IPS DF 19.7 (cell line): ENCODE data around the gene PRC1.
"Not testable (repeated sequence)": the region's sequence is repeated elsewhere in the genome, so short reads cannot be mapped to it uniquely, and the experiment has no call there.

ENCODE experiments used
- DNase-seq: peaks from one replicate; pipeline ENCODE4 v3.0.0-alpha.2; 2013; ENCODE audit warnings: low read depth, low spot score

The PRC1 gene

DNA sequence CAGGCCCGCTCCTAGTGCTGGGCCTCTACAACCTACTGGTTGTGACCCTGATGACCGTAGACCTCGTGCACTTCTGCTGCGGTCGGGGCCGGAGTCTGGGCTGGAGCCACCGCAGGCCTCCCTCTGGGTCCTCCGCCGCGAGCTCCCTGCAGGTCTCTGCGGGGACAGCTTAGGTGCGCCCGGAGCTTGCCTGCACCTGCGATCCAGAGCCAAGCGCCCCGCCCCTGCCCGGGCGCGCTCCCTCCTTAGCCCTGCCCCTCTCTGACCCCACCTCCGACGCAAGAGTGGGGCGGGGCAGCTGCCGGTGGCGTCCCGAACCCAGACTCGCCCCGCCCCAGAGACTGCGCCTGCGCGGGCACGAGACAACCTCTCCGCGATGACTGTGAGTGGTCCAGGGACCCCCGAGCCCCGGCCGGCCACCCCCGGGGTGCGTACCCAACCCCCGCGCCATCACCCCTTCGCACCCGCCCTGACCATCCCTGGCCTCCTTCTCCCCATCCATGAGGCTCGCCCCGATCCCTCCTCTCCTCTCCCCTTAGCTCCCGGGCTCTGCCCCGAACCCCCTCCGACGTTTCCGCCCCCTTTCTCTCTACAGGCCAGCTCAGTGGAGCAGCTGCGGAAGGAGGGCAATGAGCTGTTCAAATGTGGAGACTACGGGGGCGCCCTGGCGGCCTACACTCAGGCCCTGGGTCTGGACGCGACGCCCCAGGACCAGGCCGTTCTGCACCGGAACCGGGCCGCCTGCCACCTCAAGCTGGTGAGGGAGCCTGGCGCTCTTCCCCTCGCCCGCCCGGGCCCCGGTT is 59.2 kb downstream of the PRC1 start, which contains the start of gene UNC45A:
Gene UNC45A (plus strand): TSS at position 337 of the 803 bp plus-strand sequence. CDS start 40 bp downstream, at position 377.
- DNase-seq: no peak

DNA sequence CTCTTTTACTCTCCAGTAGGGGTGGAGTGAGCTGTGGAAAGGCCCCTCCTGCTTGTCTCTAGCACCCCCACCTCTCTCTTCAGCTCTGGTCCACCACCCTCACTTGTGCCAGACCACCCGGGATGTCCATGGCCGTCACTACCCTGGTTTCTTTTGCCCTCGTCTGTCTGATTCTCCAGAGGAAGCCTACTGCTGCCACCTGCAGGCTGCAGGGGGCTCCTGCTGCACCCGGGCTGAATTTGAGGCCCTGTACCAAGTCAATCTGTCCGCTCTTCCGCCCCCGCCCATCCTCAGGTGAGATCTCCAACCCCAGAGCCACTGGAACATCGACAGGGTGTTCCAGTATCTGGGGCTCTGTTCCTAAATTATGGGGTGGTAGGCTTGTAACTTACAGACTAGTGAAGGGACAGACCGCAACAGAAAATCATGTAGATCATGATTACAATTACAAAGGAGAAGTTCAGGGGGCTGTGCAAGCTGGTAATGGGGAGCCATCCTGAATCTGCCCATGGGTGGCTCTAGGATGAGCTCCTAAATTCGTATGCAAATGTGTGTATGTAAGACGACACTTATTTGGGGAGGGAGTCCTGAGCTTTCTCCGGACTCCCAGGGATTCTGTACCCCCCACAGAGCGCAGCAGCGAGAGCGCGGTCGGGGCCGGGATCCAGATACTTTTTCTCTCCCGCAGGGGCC is 59.9 kb downstream of the PRC1 start:
- no peak for DNase-seq

DNA sequence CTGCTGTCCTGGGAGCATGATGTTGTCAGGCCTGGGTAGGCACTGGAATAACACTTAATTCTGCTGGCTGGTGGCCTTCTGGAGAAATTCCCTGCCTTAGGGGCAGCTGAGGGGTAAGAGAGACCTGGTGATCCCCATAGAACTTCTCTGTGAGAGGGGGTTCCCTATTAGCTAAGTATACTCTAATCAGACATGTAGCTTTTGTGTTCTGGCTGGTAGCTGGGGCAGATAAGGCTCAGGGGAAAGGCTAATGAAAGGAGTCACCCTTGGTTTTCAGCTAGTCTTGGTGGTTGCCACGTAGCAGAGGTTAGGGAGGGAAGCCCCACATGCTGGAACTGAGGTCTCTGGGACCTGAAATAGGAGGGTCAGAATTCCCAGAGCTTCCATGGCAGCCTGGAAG is 61.0 kb downstream of the PRC1 start:
- no peak for DNase-seq

DNA sequence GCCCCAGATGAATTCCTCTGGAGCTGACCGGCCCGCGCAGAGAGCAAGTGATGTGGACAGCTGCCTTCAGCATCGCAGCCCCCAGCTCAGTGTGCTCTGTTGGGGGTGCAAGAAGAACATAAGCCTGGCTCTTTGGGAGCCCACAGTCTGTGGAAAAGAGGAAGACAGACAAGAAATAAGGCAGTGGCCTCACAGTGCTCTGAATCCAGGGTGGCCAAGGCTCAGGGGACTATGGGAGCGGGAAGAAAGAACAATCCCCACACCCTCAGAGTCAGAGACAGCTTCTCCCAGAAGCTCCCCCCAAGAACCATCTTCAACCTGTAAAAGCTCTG is 61.7 kb downstream of the PRC1 start:
- DNase-seq: no peak

DNA sequence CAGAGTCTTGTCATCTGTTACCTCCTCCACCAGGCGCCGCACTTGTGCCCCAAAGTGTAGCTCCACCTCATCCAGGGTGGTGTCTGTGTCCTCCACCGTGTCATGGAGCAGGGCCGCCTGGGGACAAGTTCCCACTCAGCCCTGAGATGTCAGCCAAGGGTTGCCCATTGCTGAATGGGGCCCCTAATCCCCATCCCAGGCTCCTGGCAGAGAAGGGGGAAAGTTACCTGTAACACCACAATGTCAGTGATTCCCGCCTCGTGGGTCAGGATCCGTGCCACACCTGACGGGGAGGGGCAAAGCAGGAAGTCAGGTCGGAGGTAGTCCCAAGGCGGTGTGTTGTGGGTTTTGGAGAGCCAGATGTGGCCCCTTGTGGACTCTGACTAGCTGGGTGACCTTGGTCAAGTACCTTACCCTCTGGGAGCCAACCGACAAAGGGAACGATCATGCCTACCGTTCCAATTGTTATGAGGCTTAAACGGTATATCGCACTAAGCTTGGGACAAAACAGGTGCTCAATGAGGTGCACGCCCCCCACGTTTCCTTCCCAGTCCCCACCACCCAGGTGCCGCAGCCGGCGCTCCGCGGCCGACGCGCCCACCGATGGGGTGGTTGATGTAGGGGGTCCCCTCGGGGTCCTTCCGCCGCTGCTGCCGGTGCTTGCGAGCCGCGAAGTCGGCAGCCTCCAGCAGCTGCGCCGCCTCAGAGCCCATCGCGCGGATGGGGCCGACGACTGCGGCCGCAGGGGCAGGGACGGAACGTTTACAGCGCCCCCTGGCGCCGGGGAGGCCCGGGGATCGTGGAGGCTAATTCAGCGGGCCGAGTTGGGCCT is 62.3 kb downstream of the PRC1 start, which contains the start of gene HDDC3:
Gene HDDC3 (minus strand): TSS at position 722 of the 832 bp plus-strand sequence. CDS start 9 bp downstream, at position 713.
- DNase-seq: no peak

DNA sequence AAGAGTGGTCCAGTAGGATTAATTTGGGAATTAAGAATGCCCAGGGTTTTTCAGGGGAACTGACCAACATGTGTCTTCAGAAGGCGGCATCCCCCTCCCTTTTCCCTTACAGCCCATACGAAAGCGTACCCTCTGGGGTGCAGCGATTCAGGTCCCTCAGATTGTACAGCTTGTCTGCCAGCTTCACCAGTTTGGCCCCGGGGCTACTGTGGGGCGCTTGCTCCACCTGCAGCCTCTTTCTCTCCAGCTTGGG is 62.8 kb downstream of the PRC1 start:
- no peak for DNase-seq

DNA sequence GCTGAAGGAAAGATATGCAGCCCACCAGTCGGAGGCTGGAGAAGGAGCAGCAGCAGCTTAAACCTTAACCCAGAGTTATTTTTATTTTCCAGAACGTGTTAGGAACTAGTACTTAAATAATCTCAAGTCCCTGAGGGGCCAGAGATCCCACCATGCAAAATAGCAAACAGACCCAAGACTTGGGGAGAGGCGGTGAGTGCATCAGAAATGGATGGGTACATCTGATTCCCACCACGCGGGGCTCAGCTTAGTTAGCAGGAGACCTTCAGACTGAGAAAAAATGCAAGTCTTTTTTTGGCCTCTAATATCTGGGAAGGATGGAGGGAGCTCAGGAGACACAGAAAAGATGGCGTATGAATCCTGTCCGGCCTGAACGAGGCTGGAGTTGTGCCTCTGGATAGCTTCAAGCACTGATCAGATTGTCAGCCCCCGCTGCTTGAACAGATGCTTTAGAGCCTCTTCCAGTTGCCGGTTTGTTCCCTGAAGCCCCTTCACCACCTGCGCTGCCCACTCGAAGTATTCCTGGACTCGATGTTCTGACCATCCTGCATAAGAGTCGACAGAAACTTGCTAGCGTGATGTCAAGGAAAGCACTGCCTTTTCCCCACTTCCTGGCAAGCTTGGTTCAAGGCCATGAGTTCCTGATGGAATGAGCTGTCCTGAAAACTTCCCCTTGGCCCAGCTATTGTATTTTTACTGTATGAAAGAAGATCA is 63.3 kb downstream of the PRC1 start:
- no peak for DNase-seq

DNA sequence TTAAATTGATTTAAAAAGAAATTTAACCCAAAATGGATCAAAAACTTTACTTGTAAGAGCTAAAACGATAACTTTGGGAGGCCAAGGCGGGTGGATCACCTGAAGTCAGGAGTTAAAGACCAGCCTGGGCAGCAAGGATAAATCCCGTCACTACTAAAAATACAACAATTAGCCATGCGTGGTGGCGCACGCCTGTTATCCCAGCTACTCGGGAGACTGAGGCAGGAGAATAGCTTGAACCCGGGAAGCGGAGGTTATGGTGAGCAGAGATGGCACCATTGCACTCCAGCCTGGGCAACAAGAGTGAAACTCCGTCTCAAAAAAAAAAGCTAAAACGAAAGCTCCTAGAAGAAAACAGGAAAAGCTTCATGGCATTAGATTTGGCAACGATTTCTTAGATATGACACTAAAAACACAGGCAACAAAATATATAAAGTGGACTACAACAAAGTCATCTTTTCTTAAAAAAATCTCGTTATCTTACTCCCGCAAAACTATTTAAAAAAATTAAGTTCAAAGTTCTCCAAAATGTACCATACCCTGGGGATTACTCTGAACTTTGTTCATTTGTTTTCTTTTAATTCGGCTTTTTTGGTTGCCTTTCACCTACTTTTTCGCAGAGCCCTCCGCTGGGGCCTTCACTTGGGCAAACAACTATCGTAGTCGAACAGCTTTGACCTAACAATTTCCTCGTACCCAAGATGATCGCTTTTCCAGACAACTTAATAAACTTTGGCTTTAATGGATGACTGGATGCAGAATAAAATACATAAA is 64.9 kb downstream of the PRC1 start:
- no peak for DNase-seq

DNA sequence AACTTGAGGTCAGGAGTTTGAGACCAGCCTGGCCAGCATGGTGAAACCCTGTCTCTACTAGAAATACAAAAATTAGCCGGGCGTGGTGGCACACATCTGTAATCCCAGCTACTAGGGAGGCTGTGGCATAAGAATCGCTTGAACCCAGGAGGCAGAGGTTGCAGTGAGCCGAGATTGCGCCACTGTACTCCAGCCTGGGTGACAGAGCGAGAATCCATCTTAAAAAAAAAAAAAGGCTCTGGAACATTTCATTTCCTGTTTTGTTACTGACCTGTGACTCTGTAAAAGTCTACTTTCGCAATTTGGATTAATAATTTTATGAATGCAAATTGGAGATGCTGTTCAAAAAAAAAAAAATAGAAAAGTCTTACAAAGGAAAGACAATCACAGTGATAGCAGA is 66.2 kb downstream of the PRC1 start:
- not testable (repeated sequence) for DNase-seq

DNA sequence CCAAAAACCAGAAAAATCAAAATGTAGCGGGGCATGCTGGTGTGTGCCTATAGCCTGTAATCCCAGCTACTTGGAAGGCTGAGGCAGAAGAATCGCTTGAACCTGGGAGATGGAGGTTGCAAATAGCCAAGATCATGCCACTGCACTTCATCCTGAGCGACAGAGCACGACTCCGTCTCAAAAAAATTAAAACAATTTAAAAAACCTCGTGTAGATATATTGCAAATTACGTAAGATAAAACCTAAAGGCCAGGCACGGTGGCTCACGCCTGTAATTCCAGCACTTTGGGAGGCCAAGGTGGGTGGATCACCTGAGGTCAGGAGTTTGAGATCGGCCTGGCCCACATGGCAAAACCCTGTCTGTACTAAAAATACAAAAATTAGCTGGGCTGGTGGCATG is 67.6 kb downstream of the PRC1 start:
- DNase-seq: not testable (repeated sequence)

DNA sequence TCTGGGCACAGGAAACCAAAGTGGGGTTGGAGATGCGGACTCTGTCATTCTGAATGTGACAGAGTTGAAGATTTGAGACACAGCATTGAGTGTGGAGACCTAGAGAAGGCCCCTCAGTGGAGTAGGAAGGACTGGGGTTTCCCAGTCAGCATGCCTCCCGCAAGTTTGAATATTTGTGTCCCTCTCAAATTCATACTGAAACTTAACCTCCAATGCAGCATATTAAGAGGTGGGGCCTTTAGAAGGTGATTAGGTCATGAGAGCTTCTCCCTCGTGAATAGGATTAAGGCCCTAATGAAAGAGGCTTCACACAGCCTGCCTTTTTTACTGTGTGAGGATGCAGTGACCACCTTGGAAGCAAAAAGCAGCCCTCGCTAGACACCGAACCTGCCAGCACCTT is 70.0 kb downstream of the PRC1 start:
- no peak for DNase-seq

DNA sequence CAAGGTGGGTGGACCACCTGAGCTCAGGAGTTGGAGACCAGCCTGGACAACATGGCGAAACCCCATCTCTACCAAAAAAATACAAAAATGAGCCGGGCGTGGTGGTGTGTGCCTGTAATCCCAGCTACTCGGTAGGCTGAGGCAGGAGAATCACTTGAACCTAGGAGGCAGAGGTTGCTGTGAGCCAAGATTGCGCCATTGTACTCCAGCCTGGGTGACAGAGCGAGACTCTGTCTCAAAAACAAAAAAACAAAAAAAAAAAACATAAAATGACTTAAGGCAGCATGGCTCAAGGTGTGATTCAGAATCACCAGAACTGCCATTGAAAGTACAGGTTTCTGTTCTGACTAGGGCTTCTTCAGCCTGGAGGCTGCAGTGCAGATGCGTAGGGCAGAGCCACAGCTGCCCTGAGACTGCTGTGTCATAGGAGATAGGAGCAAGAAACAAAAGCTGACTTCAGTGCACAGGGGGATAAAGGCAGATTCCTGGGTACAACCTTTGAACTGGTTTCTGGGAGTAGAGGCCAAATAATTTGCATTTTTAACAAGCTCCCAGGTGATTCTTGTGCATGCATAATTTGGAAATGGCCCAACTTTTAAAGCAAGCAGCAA is 71.5 kb downstream of the PRC1 start:
- DNase-seq: not testable (repeated sequence)

DNA sequence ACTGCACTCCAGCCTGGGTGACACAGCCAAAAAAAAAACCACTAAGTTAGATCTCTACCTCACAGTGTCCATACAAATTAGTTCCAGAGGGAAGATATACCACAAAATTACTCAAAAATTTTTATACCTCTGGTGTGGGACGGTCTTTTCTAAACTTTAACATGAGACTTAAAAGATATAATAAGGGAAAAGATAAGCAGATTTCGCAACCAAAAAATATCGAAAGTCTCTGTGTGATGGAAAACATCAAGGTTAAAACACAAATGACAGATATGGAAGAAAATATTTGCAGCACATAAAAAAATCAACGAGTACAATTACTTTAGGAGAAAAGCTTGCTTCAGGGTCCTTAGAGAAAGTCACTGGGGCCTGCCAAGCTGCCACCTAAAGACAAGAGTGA is 72.4 kb downstream of the PRC1 start:
- DNase-seq: no peak

DNA sequence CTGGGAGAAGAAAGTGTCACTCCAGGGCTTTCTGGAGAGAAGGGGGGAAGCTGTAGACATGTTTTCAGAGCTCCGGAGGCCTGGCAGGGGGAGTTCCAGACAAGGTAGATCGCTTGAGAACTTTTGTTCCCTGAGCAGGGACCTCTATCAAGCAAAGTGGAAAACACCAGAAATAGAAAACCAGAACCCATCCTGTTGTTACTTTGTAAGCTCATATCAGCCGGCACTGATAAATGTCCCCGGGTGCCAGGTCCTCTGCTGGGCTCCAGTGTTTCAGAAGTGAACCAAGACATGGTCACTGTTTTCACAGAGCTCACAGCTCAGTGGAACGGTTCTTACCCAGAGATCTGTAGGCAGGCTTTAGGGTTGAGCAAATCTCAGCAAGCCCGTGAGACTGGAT is 75.5 kb downstream of the PRC1 start:
- no peak for DNase-seq

DNA sequence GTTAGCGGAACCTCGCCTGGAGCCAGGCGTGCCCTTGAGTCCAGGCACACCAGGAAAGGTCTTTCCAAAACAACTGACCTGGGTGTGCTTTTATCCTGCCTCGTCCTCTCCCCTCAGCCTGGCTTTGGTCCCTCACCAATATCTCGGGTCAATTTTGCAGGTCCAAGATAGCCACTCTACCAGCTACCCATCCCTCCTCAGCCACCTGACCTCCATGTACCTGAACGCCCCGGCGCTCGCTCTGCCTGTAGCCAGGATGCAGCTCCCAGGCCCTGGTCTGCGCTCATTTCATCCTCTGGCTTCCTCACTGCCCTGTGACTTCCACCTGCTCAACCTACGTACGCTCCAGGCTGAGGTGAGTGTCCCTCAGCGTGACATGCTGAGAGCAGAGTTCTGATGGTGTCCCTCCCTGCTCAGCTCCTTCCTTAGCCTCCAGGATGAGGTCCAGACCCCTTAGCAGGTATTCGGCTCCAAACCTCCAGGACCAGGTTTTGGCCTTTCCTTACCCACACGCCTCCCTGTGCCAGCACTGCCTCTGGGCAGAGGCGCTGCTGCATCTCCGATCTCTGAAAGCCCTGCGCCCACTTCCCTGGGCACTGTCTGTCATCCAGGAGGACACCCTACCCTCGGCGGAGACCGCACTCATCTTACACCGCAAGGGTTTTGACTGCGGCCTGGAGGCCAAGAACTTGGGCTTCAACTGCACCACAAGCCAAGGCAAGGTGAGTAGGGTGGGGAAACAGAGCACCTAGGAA is 76.1 kb downstream of the PRC1 start:
- no peak for DNase-seq

DNA sequence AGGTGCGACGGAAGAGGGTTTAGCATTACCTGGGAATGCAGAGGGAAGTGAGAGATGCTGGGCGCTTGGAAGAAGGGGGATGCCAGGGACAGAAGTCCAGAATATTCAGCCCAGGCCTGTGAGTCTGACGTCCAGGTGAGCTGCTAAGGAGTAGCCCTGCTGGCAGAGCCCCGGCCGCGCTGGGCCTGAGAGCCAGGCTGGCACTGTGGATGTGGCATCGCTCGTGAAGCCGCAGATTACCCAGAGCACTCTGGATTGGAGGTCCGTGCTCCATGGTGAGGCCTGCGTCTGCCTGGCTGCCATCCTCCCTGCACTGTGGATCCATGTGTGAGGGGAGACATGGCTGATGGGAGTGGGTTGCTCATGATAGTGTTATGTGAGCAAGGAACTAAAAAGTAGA is 76.8 kb downstream of the PRC1 start:
- DNase-seq: no peak

DNA sequence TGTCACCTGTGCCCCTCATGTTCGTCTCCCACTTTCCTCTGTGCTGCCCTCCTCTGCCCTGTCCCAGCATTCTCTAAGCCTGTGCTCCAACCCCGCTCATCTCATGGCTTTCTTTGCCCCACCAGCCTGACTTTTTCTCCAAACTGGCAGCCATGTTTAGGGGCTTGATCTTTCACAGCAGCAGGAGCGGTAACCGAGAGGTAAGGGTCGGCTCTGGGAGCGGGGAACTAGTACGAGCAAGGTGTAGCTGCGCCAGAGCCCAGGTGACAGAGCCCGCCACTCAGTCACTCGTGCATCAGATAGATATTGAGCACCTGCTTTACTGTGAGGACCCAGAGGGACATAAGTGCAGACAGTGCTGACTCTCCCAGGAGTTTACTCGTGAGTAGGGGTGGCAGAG is 77.9 kb downstream of the PRC1 start:
- no peak for DNase-seq
